Mucosa of gallbladder (tissue), 1 donor: ENCODE measurements around the gene GPN1. TPM values are rescaled to one million over a fixed set of nuclear protein-coding genes. Genes with fewer than 3 reads are reported as not detected.
"Not testable (repeated sequence)": the region's sequence is repeated elsewhere in the genome, so short reads cannot be mapped to it uniquely, and the experiment has no call there.

Experiments used
- DNase-seq: peaks from one replicate; pipeline ENCODE4 v3.0.0-alpha.2; 2020; ENCODE audit warnings: low spot score
- total RNA-seq: library from RNA; stranded (reverse); gene quantifications from one replicate; pipeline ENCODE4 v1.2.1, GENCODE V29; 2021
- donor health status: DM: no; HTN: no; CAD: no.

The GPN1 gene
- total RNA-seq, 1 donor from 2014 or later, result 24.2 TPM

GRCh38 chr2:27627963-27628766 is 685 bp upstream of the GPN1 start:
- no peak for DNase-seq

- not testable (repeated sequence) for DNase-seq
Measured at GRCh38 chr2:27630257-27630656, 1.4 kb downstream of the GPN1 start.

- no peak for DNase-seq
Measured at GRCh38 chr2:27634291-27634690, 5.4 kb downstream of the GPN1 start.

- DNase-seq, result no peak
Measured at GRCh38 chr2:27636766-27637165, 7.9 kb downstream of the GPN1 start.

GRCh38 chr2:27638037-27638637 is 9.3 kb downstream of the GPN1 start:
- DNase-seq, result no peak

- DNase-seq, result no peak
Measured at GRCh38 chr2:27638709-27639108, 9.9 kb downstream of the GPN1 start.

- DNase-seq, result no peak
Measured at GRCh38 chr2:27640722-27641245, 11.9 kb downstream of the GPN1 start.

- no peak for DNase-seq
Measured at GRCh38 chr2:27645197-27645596, 16.3 kb downstream of the GPN1 start.

- no peak for DNase-seq
Measured at GRCh38 chr2:27647289-27647688, 18.4 kb downstream of the GPN1 start.

- DNase-seq, result no peak
Measured at GRCh38 chr2:27647737-27648136, 18.9 kb downstream of the GPN1 start.

GRCh38 chr2:27651056-27651455 is 22.2 kb downstream of the GPN1 start:
- DNase-seq, result no peak

GRCh38 chr2:27652341-27652740 is 23.5 kb downstream of the GPN1 start:
- no peak for DNase-seq

GRCh38 chr2:27652790-27653189 is 23.9 kb downstream of the GPN1 start:
- no peak for DNase-seq

GRCh38 chr2:27653397-27653796 is 24.5 kb downstream of the GPN1 start:
- DNase-seq, result no peak

GRCh38 chr2:27655155-27655951 is 26.5 kb downstream of the GPN1 start:
- no peak for DNase-seq

- DNase-seq, result no peak
Measured at GRCh38 chr2:27661371-27661770, 32.5 kb downstream of the GPN1 start.

- DNase-seq, result peak; percentile 69
Measured at GRCh38 chr2:27663285-27664153, 34.7 kb downstream of the GPN1 start, which contains the start of the genes SLC4A1AP and SUPT7L. Gene SLC4A1AP (plus strand): TSS chr2:27663889. CDS start chr2:27663915, 26 bp downstream. Gene SUPT7L (minus strand): TSS chr2:27663614. CDS start chr2:27662192, 1,422 bp downstream.

GRCh38 chr2:27664154-27664574 is 35.3 kb downstream of the GPN1 start:
- DNase-seq, result no peak

- no peak for DNase-seq
Measured at GRCh38 chr2:27664622-27665363, 35.9 kb downstream of the GPN1 start.

- no peak for DNase-seq
Measured at GRCh38 chr2:27667446-27667845, 38.6 kb downstream of the GPN1 start.
